K562 (cell line): ENCODE data around the gene FUT8. TPM values are rescaled to one million over a fixed set of nuclear protein-coding genes. Genes with fewer than 3 reads are reported as not detected.

Experiments used
- ATAC-seq: fragments of 200-7000 bp; cut with Tn5 transposase; 3 replicates; pipeline ENCODE4 v1.9.1; 2020; ENCODE audit warnings: moderate library complexity
- BruUV-seq: library from RNA; stranded (reverse); fragments of 400-500 nt; replicated peaks from 2 replicates; lab custom pipeline; 2021; lab: Mats Ljungman, UMichigan
- CTCF ChIA-PET: fragments of 300-600 bp; formaldehyde crosslinking; extraction: SDS; loops from one replicate; lab custom pipeline; 2021; ENCODE audit warnings: low intra/inter-chr PET ratio; lab: Yijun Ruan, JAX
- POLR2A ChIA-PET: fragments of 300-600, 350-650 bp; sonication (Branson Sonifier 250); formaldehyde crosslinking; extraction: SDS; loops from one replicate; lab custom pipeline; 2021; ENCODE audit warnings: antibody characterized with exemption, inconsistent platforms; lab: Yijun Ruan, JAX
- DNase-seq, 4 experiments: peaks; one replicate each; pipeline versions ENCODE4 v3.0.0 to v3.0.0-alpha.2; 2011 to 2018; ENCODE audit warnings: low spot score in 3 of 4, mixed read lengths in 3 of 4; ENCODE audit errors: extremely low read depth in 1 of 4
- FAIRE-seq: peaks from 2 replicates; lab custom pipeline; 2011; peaks lifted over from hg19 to GRCh38; lab: Jason Lieb, UNC
- H2AFZ ChIP-seq: 2 replicates; pipeline ENCODE4 v1.6.0; 2011; ENCODE audit warnings: low read depth, low read length, control low read depth, inconsistent platforms
- H3K27ac ChIP-seq: fragments of 200-600 bp; 3 replicates; pipeline ENCODE4 v1.8.0; 2011; ENCODE audit warnings: low read depth, mild to moderate bottlenecking, control low read depth, inconsistent platforms, low read length, moderate library complexity, mixed read lengths; ENCODE audit errors: extremely low read depth
- H3K27me3 ChIP-seq, 2 experiments: fragments of 300-600 bp in 1 of 2; 2 replicates in 1 of 2; 3 replicates in 1 of 2; pipeline versions ENCODE4 v1.6.0 to v1.8.0; 2011; ENCODE audit warnings: inconsistent platforms in 2 of 2, low read length in 2 of 2, mild to moderate bottlenecking in 1 of 2, mixed read lengths in 1 of 2, moderate library complexity in 1 of 2; ENCODE audit not compliant: control insufficient read depth in 2 of 2, insufficient read depth in 2 of 2
- H3K36me3 ChIP-seq: fragments of 300-600 bp; 3 replicates; pipeline ENCODE4 v1.8.0; 2011; ENCODE audit warnings: mild to moderate bottlenecking, low read length, inconsistent platforms; ENCODE audit not compliant: control insufficient read depth, insufficient read depth
- H3K4me1 ChIP-seq, 2 experiments: fragments of 200-600 bp in 1 of 2; replicated peaks in 1 of 2; 2 replicates in 1 of 2; 3 replicates in 1 of 2; pipeline versions ENCODE4 v1.5.1 to v1.8.0; 2011; ENCODE audit warnings: inconsistent platforms in 2 of 2, low read length in 2 of 2, mild to moderate bottlenecking in 1 of 2, mixed read lengths in 1 of 2, moderate library complexity in 1 of 2; ENCODE audit not compliant: control insufficient read depth in 2 of 2, insufficient read depth in 2 of 2
- H3K4me2 ChIP-seq: 2 replicates; pipeline ENCODE4 v1.6.1; 2011; ENCODE audit warnings: low read length, control low read depth, inconsistent platforms, mixed read lengths; ENCODE audit not compliant: insufficient read depth
- H3K4me3 ChIP-seq: fragments of 200-600 bp; sonication (generic), shearing (Covaris generic); 2 replicates; pipeline ENCODE4 v1.5.1; 2016; ENCODE audit warnings: control low read depth, inconsistent platforms
- H3K79me2 ChIP-seq: fragments of 200-600 bp; 3 replicates; pipeline ENCODE4 v1.8.0; 2011; ENCODE audit warnings: low read length, inconsistent platforms; ENCODE audit not compliant: control insufficient read depth, insufficient read depth
- H3K9ac ChIP-seq, 2 experiments: 2 replicates each; pipeline versions ENCODE4 v1.6.0 to v1.6.1; 2011; ENCODE audit warnings: low read depth in 2 of 2, low read length in 2 of 2, control low read depth in 1 of 2, inconsistent platforms in 1 of 2, mild to moderate bottlenecking in 1 of 2, mixed read lengths in 1 of 2; ENCODE audit not compliant: insufficient read depth in 1 of 2
- H3K9me1 ChIP-seq: one replicate; pipeline ENCODE4 v1.6.0; 2011; ENCODE audit warnings: inconsistent platforms, mild to moderate bottlenecking, low read length, moderate library complexity; ENCODE audit not compliant: control insufficient read depth, insufficient read depth
- H3K9me3 ChIP-seq: replicated peaks from 2 replicates; pipeline ENCODE4 v1.5.1; 2011; ENCODE audit warnings: low read depth, low read length, inconsistent platforms; ENCODE audit not compliant: control insufficient read depth, insufficient read depth
- H4K20me1 ChIP-seq: replicated peaks from 2 replicates; pipeline ENCODE4 v1.6.1; 2011; ENCODE audit warnings: low read length, inconsistent platforms, mixed read lengths; ENCODE audit not compliant: control insufficient read depth, insufficient read depth
- ARID3A ChIP-seq: IDR thresholded peaks from 2 replicates; pipeline ENCODE4 v1.6.1; 2012; ENCODE audit warnings: low read depth, low read length, improper control_type of control experiment, borderline replicate concordance
- JUN ChIP-seq, 2 experiments: sonication (generic) in 1 of 2; formaldehyde crosslinking in 1 of 2; IDR thresholded peaks; 2 replicates each; pipeline versions ENCODE4 v1.6.1 to v1.8.0; 2012 to 2022; ENCODE audit warnings: borderline replicate concordance in 2 of 2, mild to moderate bottlenecking in 2 of 2, improper control_type of control experiment in 1 of 2, low read depth in 1 of 2, low read length in 1 of 2, missing genetic modification reagents in 1 of 2
- SLC30A9 ChIP-seq: fragments of 250-450 bp; sonication (Bioruptor Pico); IDR thresholded peaks from 2 replicates; pipeline ENCODE4 v1.8.0; 2022; ENCODE audit warnings: mild to moderate bottlenecking, moderate library complexity
- SOX6 ChIP-seq: fragments of 450-650 bp; IDR thresholded peaks from 2 replicates; pipeline ENCODE4 v1.6.1; 2014; ENCODE audit warnings: mild to moderate bottlenecking
- ZNF655 ChIP-seq: fragments of 250-450 bp; sonication (Bioruptor Pico); IDR thresholded peaks from 2 replicates; pipeline ENCODE4 v1.5.0; 2021
- WGBS: fragments of 100-300 bp; shearing (Covaris generic); methylation state at CpG from one replicate; pipeline ENCODE4 v1.1.6; 2016; ENCODE audit warnings: low coverage, mixed read lengths; ENCODE audit not compliant: insufficient coverage; ENCODE audit errors: missing lambda C conversion rate; 5-methylcytosine and 5-hydroxymethylcytosine counted together
- in situ Hi-C: fragments of 300-500 bp; cut with MboI; formaldehyde crosslinking; loops from 4 replicates; pipeline ENCODE4 v1.15.0; 2018; ENCODE audit warnings: inconsistent platforms, mixed read lengths
- intact Hi-C: fragments of 100-400 bp; cut with micrococcal nuclease; formaldehyde crosslinking; loops from 2 replicates; pipeline ENCODE4 v1.14.2; 2022
- polyA plus RNA-seq, 8 experiments: library from polyadenylated mRNA; depleted of rRNA in 4 of 8; stranded (reverse) in 5 of 8; unstranded in 3 of 8; fragments of >200 nt; fragmentation: Nextera tagmentation in 2 of 8; fragmentation: Illumina TruSeq in 1 of 8; extraction: Ambion mirVana in 2 of 8; extraction: Trizol in 1 of 8; gene quantifications; 2 replicates each; pipeline versions ENCODE4 v1.2.1 to v1.2.3, GENCODE V29; 2011 to 2014; ENCODE audit warnings: inconsistent platforms in 1 of 8, missing spikeins in 1 of 8
- total RNA-seq, 7 experiments: library from RNA; depleted of rRNA in 6 of 7; stranded (reverse); fragments of >200 nt in 6 of 7; fragmentation: Illumina TruSeq in 2 of 7; extraction: Trizol in 2 of 7; gene quantifications; 2 replicates each; pipeline versions ENCODE4 v1.2.1 to v1.2.3, GENCODE V29; 2011 to 2021; ENCODE audit warnings: low replicate concordance in 1 of 7

Gene FUT8
- total and polyA plus RNA-seq, 9 of the 15 experiments (the other 6 are each of a cell fraction or from before 2014, with no cell fraction given), result 4.1 to 15.2 (median 7.8) TPM

- Histone ChIP-seq H3K9me1 (no peaks in the 10 kb centered on the region), H3K4me1 (no peaks in the 10 kb centered on the region), H3K79me2 (no peaks in the 10 kb centered on the region), H3K27me3 (peaks cover 0 to 3% of the 10 kb centered on the region in 2 experiments; a peak in 3 of 5 replicates), H3K4me3 (no peak overlapping the region), H4K20me1 (no peaks in the 10 kb centered on the region), H3K27ac (no peak overlapping the region), H2AFZ (no peak overlapping the region), H3K36me3 (no peaks in the 10 kb centered on the region), H3K9me3 (no peaks in the 10 kb centered on the region), H3K9ac (no peak overlapping the region), H3K4me2 (no peak overlapping the region)
- no peak for FAIRE-seq
- CTCF ChIA-PET, result no interaction called here
- in situ Hi-C loops, result no loop called here
- POLR2A ChIA-PET, result interaction anchor here (0.6 kb wide), 1 partner anchor 35 kb away, joined by 3 read pairs; no protein-coding TSS in a partner anchor
- DNase-seq, result no peak
- intact Hi-C loops, result no loop called here
- ATAC-seq, result no peak
- 0% methylated on average over 3 of the region's 3 CpGs for WGBS
- BruUV-seq, result no TSS peak
- TF ChIP-seq SLC30A9, result no peak
- TF ChIP-seq ZNF655 (CRISPR knock-in tag), result no peak
- no peak for TF ChIP-seq SOX6
- TF ChIP-seq ARID3A, result no peak
- TF ChIP-seq JUN (IDR thresholded peaks at IDR 0.05; ENCODE audit: borderline replicate concordance, low read depth, low read length), result no peak
- TF ChIP-seq JUN (CRISPR knock-in tag; IDR thresholded peaks at IDR 0.05; ENCODE audit: borderline replicate concordance), result no peak
These were observed 29.9 kb upstream of the FUT8 start for GRCh38 chr14:65382586-65382985.
